GM06990 (cell line): ENCODE measurements around the gene SLC30A7.

Experiments used
- DNase-seq: peaks from one replicate; pipeline ENCODE4 v3.0.0-alpha.2; 2011; ENCODE audit not compliant: insufficient read length; ENCODE audit errors: extremely low read depth
- H3K27me3 ChIP-seq: replicated peaks from 2 replicates; pipeline ENCODE4 v1.6.0; 2011; ENCODE audit warnings: low read length; ENCODE audit not compliant: control insufficient read depth, insufficient read depth
- H3K36me3 ChIP-seq: 2 replicates; pipeline ENCODE4 v1.5.1; 2011; ENCODE audit warnings: low read length; ENCODE audit not compliant: control insufficient read depth, insufficient read depth
- H3K4me3 ChIP-seq: replicated peaks from 2 replicates; pipeline ENCODE4 v1.5.1; 2011; ENCODE audit warnings: low read depth, mild to moderate bottlenecking, control low read depth, low read length
- CTCF ChIP-seq: IDR thresholded peaks from 2 replicates; pipeline ENCODE4 v1.5.1; 2011; ENCODE audit warnings: low read length, control low read depth, mild to moderate bottlenecking, inconsistent platforms; ENCODE audit not compliant: insufficient read depth, poor library complexity, severe bottlenecking

The SLC30A7 gene

DNA sequence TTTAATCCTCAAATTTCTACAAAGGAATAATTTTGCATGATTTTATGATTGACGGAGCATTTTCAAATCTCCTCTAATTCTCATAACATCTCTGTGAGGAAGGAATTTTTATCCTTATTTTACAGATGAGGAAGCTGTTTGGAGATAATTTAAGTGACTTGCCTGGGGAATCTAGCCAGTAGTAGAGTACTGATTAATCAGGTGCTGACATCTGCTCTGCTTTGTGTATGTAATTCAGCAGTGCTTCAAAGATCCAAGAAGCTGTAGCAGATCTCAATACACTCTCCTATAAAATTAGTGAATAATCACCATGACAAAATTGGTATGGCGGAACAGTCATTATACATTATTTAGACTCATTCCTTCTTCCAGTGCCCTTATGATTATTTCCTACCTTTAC lies 83.7 kb downstream of the SLC30A7 start:
- no peaks in the 10 kb centered on the region for H3K27me3 ChIP-seq
- H3K4me3 ChIP-seq, result no peak overlapping the region
- H3K36me3 ChIP-seq, result peaks cover 3% of the 10 kb centered on the region
- TF ChIP-seq CTCF, result no peak
- no peak for DNase-seq

DNA sequence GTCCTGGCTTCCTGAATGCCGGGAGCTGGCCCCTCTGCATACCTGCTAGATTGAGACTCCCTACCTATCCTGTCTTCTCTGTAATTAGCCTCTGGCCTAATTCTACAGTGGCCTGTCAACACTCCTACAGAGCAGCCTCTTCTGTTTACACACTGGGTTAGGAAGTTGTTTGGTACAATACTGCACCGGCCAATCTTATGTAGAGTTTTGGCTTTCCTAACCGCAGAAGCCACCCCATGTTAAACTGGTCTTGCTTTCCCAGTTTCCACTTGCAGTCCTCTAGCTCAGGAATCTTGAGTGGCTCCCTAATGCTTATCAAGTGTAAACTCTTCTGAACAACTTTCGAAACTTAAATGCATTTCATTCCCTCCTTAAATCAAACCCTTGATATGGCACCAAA lies 86.9 kb downstream of the SLC30A7 start:
- Histone ChIP-seq H3K36me3 (peaks cover 2% of the 10 kb centered on the region), H3K4me3 (no peak overlapping the region), H3K27me3 (no peaks in the 10 kb centered on the region)
- no peak for TF ChIP-seq CTCF
- no peak for DNase-seq

- Histone ChIP-seq H3K4me3 (no peak overlapping the region), H3K36me3 (peaks cover 4% of the 10 kb centered on the region), H3K27me3 (no peaks in the 10 kb centered on the region)
- no peak for DNase-seq
- no peak for TF ChIP-seq CTCF
These were observed 92.2 kb downstream of the SLC30A7 start for GRCh38 chr1:100988121-100988520.

GRCh38 chr1:100989306-100990077 lies 93.6 kb downstream of the SLC30A7 start:
- no peak for TF ChIP-seq CTCF
- DNase-seq, result no peak
- Histone ChIP-seq H3K36me3 (peaks cover 4% of the 10 kb centered on the region), H3K27me3 (no peaks in the 10 kb centered on the region), H3K4me3 (no peak overlapping the region)

GRCh38 chr1:100995198-100995988 lies 99.5 kb downstream of the SLC30A7 start:
- Histone ChIP-seq H3K4me3 (no peak overlapping the region), H3K27me3 (no peaks in the 10 kb centered on the region), H3K36me3 (peaks cover 6% of the 10 kb centered on the region)
- DNase-seq, result no peak
- TF ChIP-seq CTCF, result no peak
